ENCODE results near the gene PSENEN. TPM values are rescaled to one million over a fixed set of nuclear protein-coding genes. Genes with fewer than 3 reads are reported as not detected.
A peak's percentile ranks its signal among the peaks of the same experiment; 100 is the strongest.

The PSENEN gene
- total RNA-seq, 4 donors from 2014 or later: 6.6 to 80.0 (median 56.8) TPM

DNA sequence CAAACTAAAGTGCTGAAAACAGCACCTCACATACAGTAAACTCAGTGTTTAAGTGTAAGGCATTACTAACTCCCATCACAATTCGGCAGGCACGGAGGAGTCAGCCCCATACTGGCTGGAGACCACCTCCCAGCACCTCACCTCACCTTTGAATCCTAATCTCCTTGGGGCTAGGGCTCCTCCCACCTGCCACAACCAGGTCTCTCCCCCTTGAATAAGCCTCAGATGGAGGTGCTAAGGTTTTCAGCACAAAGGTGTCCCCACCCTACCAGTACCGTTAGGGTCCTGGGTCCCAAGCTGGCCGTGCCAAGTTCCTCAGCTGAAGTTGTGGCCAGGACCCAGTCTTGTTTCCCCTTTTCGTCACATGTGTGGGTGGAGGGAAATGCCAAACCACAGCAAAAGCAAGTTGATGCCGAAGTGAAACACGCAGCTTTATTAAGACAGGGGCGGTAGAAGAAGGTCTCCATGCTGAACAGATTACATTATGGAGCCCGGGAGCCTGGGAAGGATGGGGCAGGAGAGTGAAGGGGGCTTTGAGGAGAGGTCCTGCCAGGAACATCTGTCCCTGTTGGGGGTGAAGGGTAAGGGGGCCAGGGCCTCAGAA, 3.2 kb upstream of the PSENEN start, which contains the start of gene IGFLR1:
Gene IGFLR1, minus strand, starts transcription at position 332 of the 604 bp plus-strand sequence. CDS start 1,272 bp downstream, outside the sequence.
- Histone ChIP-seq H3K4me1 (peaks cover 14 to 33% (median 26%) of the 10 kb centered on the region in 4 donors), H3K36me3 (peaks cover 0 to 6% (median 0%) of the 10 kb centered on the region in 4 donors), H3K4me3 (peak within 1 kb of the TSS in 2 of 4 donors; percentile 52 to 63), H3K9me3 (no peaks in the 10 kb centered on the region), H3K27me3 (no peaks in the 10 kb centered on the region), H3K27ac (peak within 1 kb of the TSS; percentile 82 to 97 (median 88))
- DNase-seq: peak; percentile 67
- TF ChIP-seq POLR2AphosphoS5 (IDR thresholded peaks at IDR 0.05): peak; percentile 42 to 54 (median 47)
- TF ChIP-seq, protein P1, sequence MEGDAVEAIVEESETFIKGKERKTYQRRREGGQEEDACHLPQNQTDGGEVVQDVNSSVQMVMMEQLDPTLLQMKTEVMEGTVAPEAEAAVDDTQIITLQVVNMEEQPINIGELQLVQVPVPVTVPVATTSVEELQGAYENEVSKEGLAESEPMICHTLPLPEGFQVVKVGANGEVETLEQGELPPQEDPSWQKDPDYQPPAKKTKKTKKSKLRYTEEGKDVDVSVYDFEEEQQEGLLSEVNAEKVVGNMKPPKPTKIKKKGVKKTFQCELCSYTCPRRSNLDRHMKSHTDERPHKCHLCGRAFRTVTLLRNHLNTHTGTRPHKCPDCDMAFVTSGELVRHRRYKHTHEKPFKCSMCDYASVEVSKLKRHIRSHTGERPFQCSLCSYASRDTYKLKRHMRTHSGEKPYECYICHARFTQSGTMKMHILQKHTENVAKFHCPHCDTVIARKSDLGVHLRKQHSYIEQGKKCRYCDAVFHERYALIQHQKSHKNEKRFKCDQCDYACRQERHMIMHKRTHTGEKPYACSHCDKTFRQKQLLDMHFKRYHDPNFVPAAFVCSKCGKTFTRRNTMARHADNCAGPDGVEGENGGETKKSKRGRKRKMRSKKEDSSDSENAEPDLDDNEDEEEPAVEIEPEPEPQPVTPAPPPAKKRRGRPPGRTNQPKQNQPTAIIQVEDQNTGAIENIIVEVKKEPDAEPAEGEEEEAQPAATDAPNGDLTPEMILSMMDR (IDR thresholded peaks at IDR 0.05): no peak
- TF ChIP-seq POLR2A (IDR thresholded peaks at IDR 0.05): peak; percentile 34
- TF ChIP-seq EP300 (IDR thresholded peaks at IDR 0.05; ENCODE audit: low read depth): no peak
- WGBS, 2 donors (ENCODE audit: low coverage in 1 of 2): 83 to 100% methylated on average over 1 to 9 of the region's 9 CpGs
- in situ Hi-C loops (cut with MboI; ENCODE audit: low pct_ligation_motif_present in 1 of 4, low pct_unique_long_range_greater_than_20kb in 1 of 4, low sequenced_read_pairs in 3 of 4) (no loop called here), intact Hi-C loops (cut with DNase I; ENCODE audit: low total_unique reads) (loop anchor here (10.0 kb wide), 1 partner anchor 193 kb away; the partner anchor contains the start of gene LRFN3)

DNA sequence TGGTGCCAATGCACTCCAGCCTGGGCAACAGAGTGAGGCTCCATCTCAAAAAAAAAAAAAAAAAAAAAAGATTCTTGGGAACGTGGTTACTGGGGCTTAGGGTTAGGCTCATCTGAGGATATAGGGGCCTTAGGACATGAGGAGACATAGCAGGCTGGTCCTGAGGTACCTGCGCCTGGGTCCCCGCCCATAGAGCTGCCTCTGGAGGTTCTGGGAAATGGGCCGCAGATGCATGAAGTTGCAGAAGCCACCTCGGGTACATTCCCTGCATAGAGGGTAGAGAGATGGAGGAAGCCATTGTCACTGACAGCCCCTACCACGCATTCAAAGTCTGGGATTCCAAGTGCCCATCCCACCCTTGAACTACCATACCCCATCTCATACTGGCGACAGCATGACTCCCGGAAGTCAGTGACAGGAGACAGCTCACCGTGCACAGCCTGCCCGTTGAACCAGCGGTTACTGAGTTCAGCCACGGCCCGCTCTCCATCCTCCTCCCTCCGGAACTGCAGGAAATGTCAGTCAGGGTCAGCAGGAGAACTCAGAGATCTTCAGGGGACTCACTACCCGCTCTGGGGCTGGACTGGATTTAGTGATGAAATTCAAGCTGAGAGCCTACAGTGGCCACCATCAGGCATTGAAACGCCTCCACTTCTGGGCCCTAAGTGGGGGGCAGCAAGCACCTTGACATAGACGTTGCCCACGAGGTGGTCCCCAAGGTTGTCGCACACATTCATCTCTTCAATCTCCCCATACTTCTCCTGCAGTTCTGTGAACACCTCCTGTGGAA, 1.6 kb upstream of the PSENEN start:
- Histone ChIP-seq H3K4me1 (peaks cover 18 to 39% (median 33%) of the 10 kb centered on the region in 4 donors), H3K9me3 (no peaks in the 10 kb centered on the region), H3K4me3 (peak overlapping the region in 1 of 4 donors; percentile 77), H3K27ac (peak overlapping the region; percentile 97 to 100 (median 100)), H3K36me3 (no peaks in the 10 kb centered on the region), H3K27me3 (no peaks in the 10 kb centered on the region)
- WGBS, 2 donors (ENCODE audit: low coverage in 1 of 2): 92% methylated on average over 19 of the region's 19 CpGs; no CpG with 5 or more reads in 1 of the 2 donors
- intact Hi-C loops (cut with DNase I; ENCODE audit: low total_unique reads) (loop anchor here (10.0 kb wide), 1 partner anchor 191 kb away; the partner anchor contains the start of gene LRFN3), in situ Hi-C loops (cut with MboI; ENCODE audit: low pct_ligation_motif_present in 1 of 4, low pct_unique_long_range_greater_than_20kb in 1 of 4, low sequenced_read_pairs in 3 of 4) (no loop called here)
- TF ChIP-seq POLR2AphosphoS5 (IDR thresholded peaks at IDR 0.05) (no peak), EP300 (IDR thresholded peaks at IDR 0.05; ENCODE audit: low read depth) (no peak), POLR2A (IDR thresholded peaks at IDR 0.05) (no peak)
- TF ChIP-seq, protein P1 (IDR thresholded peaks at IDR 0.05): no peak
- no peak for DNase-seq

DNA sequence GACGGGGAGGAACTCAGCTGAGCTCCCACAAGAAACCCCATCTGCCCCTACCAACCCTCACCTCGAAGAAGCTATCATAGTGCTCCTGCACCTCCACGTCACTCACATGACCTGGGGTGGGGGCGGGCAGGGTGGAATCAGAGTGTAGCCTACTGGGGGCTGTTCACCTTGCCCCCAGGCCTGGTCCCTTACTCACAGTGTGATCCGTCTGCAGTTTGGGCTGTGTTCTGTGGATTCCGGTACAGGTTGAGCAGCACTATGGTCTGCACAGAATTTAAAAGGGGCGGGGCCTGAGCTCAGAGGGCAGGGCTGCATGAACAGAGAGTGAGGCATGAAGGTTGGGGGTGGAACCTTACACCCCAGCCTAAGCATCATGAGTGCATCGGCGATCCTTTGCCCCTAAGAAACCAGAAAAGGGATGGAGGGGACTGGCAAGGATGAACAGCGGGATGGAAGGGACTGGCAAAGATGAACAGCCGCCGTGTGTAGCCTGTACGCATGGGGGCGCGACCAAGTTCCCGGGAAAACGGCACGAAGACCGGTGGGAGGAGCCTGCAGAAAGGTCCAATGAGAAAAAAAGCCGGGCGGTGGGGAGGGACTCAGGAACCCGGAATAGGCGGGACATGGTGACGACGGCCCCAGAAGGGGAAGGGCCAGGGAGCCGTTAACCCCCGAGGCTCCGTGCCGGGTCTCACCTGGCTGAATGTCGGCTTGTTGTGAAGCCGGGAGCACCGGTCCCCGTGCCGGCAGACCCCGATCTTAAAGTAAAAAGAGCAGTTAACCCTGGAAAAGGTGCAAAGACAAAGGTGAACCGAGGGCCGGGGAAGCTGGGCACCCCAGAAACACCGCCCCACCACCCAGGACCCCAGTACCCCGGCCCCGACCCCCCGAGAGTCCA, 772 bp upstream of the PSENEN start:
- H3K9me3 ChIP-seq: no peaks in the 10 kb centered on the region
- intact Hi-C loops (cut with DNase I; ENCODE audit: low total_unique reads): loop anchor here (10.0 kb wide), 1 partner anchor 190 kb away; the partner anchor contains the start of gene LRFN3
- H3K4me1 ChIP-seq: peaks cover 24 to 44% (median 39%) of the 10 kb centered on the region in 4 donors
- no peaks in the 10 kb centered on the region for H3K27me3 ChIP-seq
- H3K27ac ChIP-seq: peak overlapping the region; percentile 97 to 100 (median 100)
- DNase-seq: peak; percentile 97
- in situ Hi-C loops (cut with MboI; ENCODE audit: low pct_ligation_motif_present in 1 of 4, low pct_unique_long_range_greater_than_20kb in 1 of 4, low sequenced_read_pairs in 3 of 4): no loop called here
- H3K4me3 ChIP-seq: peak overlapping the region; percentile 68 to 98 (median 80)
- no peaks in the 10 kb centered on the region for H3K36me3 ChIP-seq
- TF ChIP-seq, protein P1 (IDR thresholded peaks at IDR 0.05): peak in 3 of 5 experiments; percentile 27 to 41 (median 37)
- TF ChIP-seq EP300 (IDR thresholded peaks at IDR 0.05; ENCODE audit: low read depth) (no peak), POLR2A (IDR thresholded peaks at IDR 0.05) (no peak), POLR2AphosphoS5 (IDR thresholded peaks at IDR 0.05) (no peak)
- 1 to 11% methylated on average over 18 to 38 of the region's 41 CpGs for WGBS, 2 donors (ENCODE audit: low coverage in 1 of 2)
